Loucy (cell line): ENCODE measurements around the gene SLCO2A1.

Experiments used
- H2AFZ ChIP-seq: fragments of 200-600 bp; sonication (generic); 2 replicates; pipeline ENCODE4 v1.6.0; 2016; ENCODE audit warnings: antibody characterized with exemption, mild to moderate bottlenecking, low read length, moderate library complexity
- H3F3A ChIP-seq: fragments of 200-600 bp; 2 replicates; pipeline ENCODE4 v1.6.0; 2016; ENCODE audit warnings: antibody characterized with exemption, low read depth, mild to moderate bottlenecking
- H3K27me3 ChIP-seq: fragments of 200-600 bp; sonication (generic); 2 replicates; pipeline ENCODE4 v1.6.1; 2014; ENCODE audit warnings: low read length, mild to moderate bottlenecking; ENCODE audit not compliant: insufficient read depth, poor library complexity, severe bottlenecking
- H3K36me3 ChIP-seq: fragments of 200-600 bp; sonication (generic); 2 replicates; pipeline ENCODE4 v1.6.1; 2016; ENCODE audit warnings: low read length; ENCODE audit not compliant: insufficient read depth
- H3K4me1 ChIP-seq: fragments of 200-600 bp; sonication (generic); 2 replicates; pipeline ENCODE4 v1.5.1; 2014; ENCODE audit warnings: low read length, mild to moderate bottlenecking; ENCODE audit not compliant: insufficient read depth, poor library complexity, severe bottlenecking
- H3K4me2 ChIP-seq: fragments of 200-600 bp; sonication (generic); 2 replicates; pipeline ENCODE4 v1.6.0; 2014; ENCODE audit warnings: antibody characterized with exemption, low read length, low read depth, mild to moderate bottlenecking; ENCODE audit not compliant: poor library complexity, severe bottlenecking
- H3K4me3 ChIP-seq: fragments of 200-600 bp; sonication (generic); 2 replicates; pipeline ENCODE4 v1.5.1; 2014; ENCODE audit warnings: low read length, mild to moderate bottlenecking, mixed read lengths; ENCODE audit not compliant: poor library complexity, severe bottlenecking
- H3K79me2 ChIP-seq: fragments of 200-600 bp; sonication (generic); 2 replicates; pipeline ENCODE4 v1.6.1; 2014; ENCODE audit warnings: low read length; ENCODE audit not compliant: insufficient read depth
- H3K9ac ChIP-seq: fragments of 200-600 bp; sonication (generic); 2 replicates; pipeline ENCODE4 v1.6.0; 2014; ENCODE audit warnings: mild to moderate bottlenecking, low read depth, low read length, moderate library complexity; ENCODE audit not compliant: poor library complexity, severe bottlenecking
- H3K9me2 ChIP-seq: fragments of 200-600 bp; sonication (generic); replicated peaks from 2 replicates; pipeline ENCODE4 v1.6.1; 2016; ENCODE audit warnings: low read depth, low read length, mixed read lengths
- H3K9me3 ChIP-seq: fragments of 200-600 bp; sonication (generic); 2 replicates; pipeline ENCODE4 v1.6.1; 2014; ENCODE audit warnings: mild to moderate bottlenecking, antibody characterized with exemption, low read length, low read depth; ENCODE audit not compliant: insufficient read depth
- H4K20me1 ChIP-seq: fragments of 200-600 bp; sonication (generic); 2 replicates; pipeline ENCODE4 v1.6.0; 2014; ENCODE audit warnings: antibody characterized with exemption, low read length, mild to moderate bottlenecking; ENCODE audit not compliant: insufficient read depth, poor library complexity, severe bottlenecking
- EZH2phosphoT487 ChIP-seq: fragments of 200-600 bp; IDR thresholded peaks from 2 replicates; pipeline ENCODE4 v1.6.1; 2018; ENCODE audit warnings: antibody characterized with exemption, mild to moderate bottlenecking, moderate library complexity, borderline replicate concordance
- TF ChIP-seq, protein P1 (sequence below): fragments of 200-600 bp; sonication (generic); conservative IDR thresholded peaks from 2 replicates; pipeline ENCODE4 v1.5.1; 2014; ENCODE audit warnings: mild to moderate bottlenecking, antibody characterized with exemption, low read length

The SLCO2A1 gene

DNA sequence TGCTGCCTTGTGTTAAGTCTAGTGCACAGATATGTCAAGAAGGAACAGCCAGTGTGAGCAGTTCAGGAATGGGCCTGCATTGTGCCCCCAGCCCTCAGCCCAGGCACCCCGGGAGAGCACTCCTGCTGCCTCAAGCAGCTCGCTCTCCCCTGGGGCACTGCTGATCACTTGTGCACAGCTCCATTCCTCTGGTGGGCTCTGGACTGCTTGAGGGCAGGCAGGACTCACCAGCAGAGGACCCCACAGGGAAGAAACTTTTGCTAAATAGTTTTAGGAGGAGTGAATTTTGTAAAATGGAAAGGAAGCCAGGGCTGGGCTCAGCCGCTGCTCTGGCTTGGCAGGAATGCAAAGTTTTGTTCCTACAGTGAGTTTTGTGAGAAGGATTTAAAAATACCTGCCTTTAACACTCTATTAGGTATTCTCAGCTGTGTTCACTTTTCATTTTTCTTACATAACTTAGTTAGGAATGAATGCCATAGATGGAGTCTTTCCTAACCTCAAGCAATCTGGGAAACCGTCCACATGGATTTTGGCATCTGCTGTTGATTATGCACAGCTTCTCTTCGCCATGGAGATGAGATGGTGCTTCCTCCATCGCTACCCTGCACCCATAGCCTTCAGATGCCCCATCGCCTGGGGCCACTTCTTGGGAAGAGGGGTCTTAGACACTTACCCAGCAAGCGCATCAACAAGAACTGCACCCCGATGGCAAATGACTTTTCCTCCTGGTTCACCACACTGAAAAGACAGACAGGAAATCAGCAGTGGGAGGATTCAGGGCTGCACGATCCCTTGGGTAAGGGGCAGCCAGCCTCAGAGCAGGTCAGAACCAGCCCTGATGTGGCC, 91.7 kb downstream of the SLCO2A1 start:
- peaks cover 27% of the 10 kb centered on the region for H3K4me1 ChIP-seq
- no peak overlapping the region for H3K4me2 ChIP-seq
- H3K4me3 ChIP-seq: no peak overlapping the region
- H3K79me2 ChIP-seq: no peaks in the 10 kb centered on the region
- H3K27me3 ChIP-seq: no peaks in the 10 kb centered on the region
- no peaks in the 10 kb centered on the region for H3K9me2 ChIP-seq
- no peaks in the 10 kb centered on the region for H3F3A ChIP-seq
- H3K9me3 ChIP-seq: no peaks in the 10 kb centered on the region
- no peak for TF ChIP-seq EZH2phosphoT487
- TF ChIP-seq, protein P1, sequence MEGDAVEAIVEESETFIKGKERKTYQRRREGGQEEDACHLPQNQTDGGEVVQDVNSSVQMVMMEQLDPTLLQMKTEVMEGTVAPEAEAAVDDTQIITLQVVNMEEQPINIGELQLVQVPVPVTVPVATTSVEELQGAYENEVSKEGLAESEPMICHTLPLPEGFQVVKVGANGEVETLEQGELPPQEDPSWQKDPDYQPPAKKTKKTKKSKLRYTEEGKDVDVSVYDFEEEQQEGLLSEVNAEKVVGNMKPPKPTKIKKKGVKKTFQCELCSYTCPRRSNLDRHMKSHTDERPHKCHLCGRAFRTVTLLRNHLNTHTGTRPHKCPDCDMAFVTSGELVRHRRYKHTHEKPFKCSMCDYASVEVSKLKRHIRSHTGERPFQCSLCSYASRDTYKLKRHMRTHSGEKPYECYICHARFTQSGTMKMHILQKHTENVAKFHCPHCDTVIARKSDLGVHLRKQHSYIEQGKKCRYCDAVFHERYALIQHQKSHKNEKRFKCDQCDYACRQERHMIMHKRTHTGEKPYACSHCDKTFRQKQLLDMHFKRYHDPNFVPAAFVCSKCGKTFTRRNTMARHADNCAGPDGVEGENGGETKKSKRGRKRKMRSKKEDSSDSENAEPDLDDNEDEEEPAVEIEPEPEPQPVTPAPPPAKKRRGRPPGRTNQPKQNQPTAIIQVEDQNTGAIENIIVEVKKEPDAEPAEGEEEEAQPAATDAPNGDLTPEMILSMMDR: no peak
- H4K20me1 ChIP-seq: no peaks in the 10 kb centered on the region
- H3K9ac ChIP-seq: no peak overlapping the region
- H2AFZ ChIP-seq: no peak overlapping the region
- H3K36me3 ChIP-seq: no peaks in the 10 kb centered on the region

DNA sequence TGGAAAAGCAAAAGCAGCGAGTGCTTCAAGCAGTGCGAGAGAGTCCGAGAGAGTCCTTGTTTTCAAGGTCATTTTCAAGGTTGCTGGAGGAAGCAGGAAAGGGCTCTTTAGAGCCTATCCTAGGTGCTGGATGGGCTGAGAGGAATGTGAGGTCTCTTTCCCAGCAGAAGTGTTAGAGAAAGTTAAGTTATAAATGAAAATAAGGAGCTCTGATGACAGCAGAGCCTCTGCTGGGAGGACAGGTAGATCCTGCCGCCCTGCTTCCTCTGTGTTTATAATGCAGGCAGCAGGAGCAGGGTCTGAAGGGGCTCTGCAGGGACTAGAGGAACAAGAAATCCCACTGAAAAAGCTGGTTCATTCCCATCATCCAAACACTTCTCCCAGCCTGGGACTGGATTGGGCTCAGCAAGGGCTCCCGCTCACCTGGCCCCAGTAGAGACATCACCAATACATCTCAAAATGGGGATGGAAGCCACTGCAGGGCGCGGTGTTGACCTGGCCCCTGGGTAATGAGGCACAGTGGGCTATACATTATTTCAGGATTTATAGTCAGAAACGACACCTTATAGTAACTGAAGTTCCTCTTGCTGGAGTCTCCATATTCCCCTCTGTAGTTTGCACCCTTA, 92.6 kb downstream of the SLCO2A1 start:
- Histone ChIP-seq H3F3A (no peaks in the 10 kb centered on the region), H2AFZ (no peak overlapping the region), H3K9ac (no peak overlapping the region), H3K4me3 (no peak overlapping the region), H3K4me2 (no peak overlapping the region), H3K79me2 (no peaks in the 10 kb centered on the region), H3K27me3 (no peaks in the 10 kb centered on the region), H3K9me2 (no peaks in the 10 kb centered on the region), H4K20me1 (no peaks in the 10 kb centered on the region), H3K36me3 (no peaks in the 10 kb centered on the region), H3K9me3 (no peaks in the 10 kb centered on the region), H3K4me1 (peaks cover 19% of the 10 kb centered on the region)
- no peak for TF ChIP-seq EZH2phosphoT487
- TF ChIP-seq, protein P1: no peak

DNA sequence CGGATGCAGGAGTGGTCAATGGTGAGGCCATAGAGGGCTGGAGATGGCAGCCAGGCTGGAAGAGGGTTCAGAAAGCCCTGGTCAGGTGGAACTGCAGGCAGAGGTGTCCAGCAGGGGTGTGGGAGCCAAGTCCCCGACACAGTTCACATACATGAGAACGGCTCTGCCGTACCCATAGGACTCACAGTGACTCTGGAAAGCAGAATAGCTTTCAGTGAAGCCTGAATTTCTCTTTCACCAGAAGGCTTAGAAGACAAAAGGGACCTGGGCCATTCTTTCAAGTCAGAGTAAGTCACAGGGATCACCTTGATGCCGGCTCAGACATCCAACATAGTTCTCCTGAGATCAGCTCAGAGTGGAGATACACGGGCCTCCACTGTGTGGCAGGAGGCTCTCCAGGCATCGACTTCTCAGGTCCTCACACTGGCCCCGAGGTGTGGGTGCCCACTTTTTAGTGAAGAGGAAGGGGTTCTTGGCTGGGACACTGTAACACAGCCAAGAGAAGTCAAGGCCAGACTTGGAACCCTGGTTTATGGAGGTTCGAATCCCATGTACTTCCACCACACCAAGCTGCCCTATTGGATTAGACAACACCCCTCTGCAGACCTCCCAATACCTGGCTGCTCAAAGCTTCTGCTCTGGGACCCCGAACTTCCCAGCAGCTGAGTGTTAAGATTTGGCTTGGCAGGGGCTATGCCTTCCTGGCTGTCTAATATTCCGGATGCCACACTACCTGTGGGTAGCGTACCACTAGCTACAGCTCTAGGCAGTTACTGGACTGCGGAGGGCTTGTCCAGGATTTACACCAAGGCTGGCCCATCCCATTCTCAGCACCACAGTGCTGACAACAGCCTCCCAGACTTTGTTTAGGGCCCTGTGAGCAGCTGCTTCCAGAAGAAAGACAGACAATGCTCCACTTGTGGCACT, 93.6 kb downstream of the SLCO2A1 start:
- no peaks in the 10 kb centered on the region for H3K9me2 ChIP-seq
- no peaks in the 10 kb centered on the region for H3K9me3 ChIP-seq
- no peaks in the 10 kb centered on the region for H3K36me3 ChIP-seq

More for the DNA sequence above, 93.6 kb downstream of the SLCO2A1 start:
- Histone ChIP-seq H3K27me3 (no peaks in the 10 kb centered on the region), H3K9ac (no peak overlapping the region), H3F3A (no peaks in the 10 kb centered on the region), H3K79me2 (no peaks in the 10 kb centered on the region), H2AFZ (no peak overlapping the region), H4K20me1 (no peaks in the 10 kb centered on the region), H3K4me2 (no peak overlapping the region), H3K4me1 (peaks cover 18% of the 10 kb centered on the region), H3K4me3 (no peak overlapping the region)
- TF ChIP-seq, protein P1: no peak
- TF ChIP-seq EZH2phosphoT487: no peak
